ENCODE data around the gene HIVEP3.

Gene HIVEP3

GRCh38 chr1:41666981-41667631 lies 251.6 kb downstream of the HIVEP3 start:
- peak; percentile 55 to 59 for DNase-seq (ENCODE audit: low read depth in 2 of 2)

- no peak for DNase-seq (ENCODE audit: low read depth in 2 of 2)
Observed at GRCh38 chr1:41665962-41666917, 252.5 kb downstream of the HIVEP3 start.

- no peak for DNase-seq (ENCODE audit: low read depth in 2 of 2)
Observed at GRCh38 chr1:41664861-41665640, 253.7 kb downstream of the HIVEP3 start.

GRCh38 chr1:41663671-41664400 lies 254.9 kb downstream of the HIVEP3 start:
- no peak for DNase-seq (ENCODE audit: low read depth in 2 of 2)

- DNase-seq (ENCODE audit: low read depth in 2 of 2) = peak in 1 of 2 donors; percentile 33
Observed at GRCh38 chr1:41662765-41663437, 255.8 kb downstream of the HIVEP3 start.

- DNase-seq (ENCODE audit: low read depth in 2 of 2) = peak; percentile 70 to 71
Observed at GRCh38 chr1:41662061-41662764, 256.5 kb downstream of the HIVEP3 start.

GRCh38 chr1:41661428-41662060 lies 257.2 kb downstream of the HIVEP3 start:
- DNase-seq (ENCODE audit: low read depth in 2 of 2) = peak in 1 of 2 donors; percentile 35

- no peak for DNase-seq (ENCODE audit: low read depth in 2 of 2)
Observed at GRCh38 chr1:41660570-41661427, 257.9 kb downstream of the HIVEP3 start.

- DNase-seq (ENCODE audit: low read depth in 2 of 2) = no peak
Observed at GRCh38 chr1:41659903-41660302, 258.8 kb downstream of the HIVEP3 start.

GRCh38 chr1:41659159-41659495 lies 259.6 kb downstream of the HIVEP3 start:
- no peak for DNase-seq (ENCODE audit: low read depth in 2 of 2)

- DNase-seq (ENCODE audit: low read depth in 2 of 2) = no peak
Observed at GRCh38 chr1:41658431-41659158, 260.1 kb downstream of the HIVEP3 start.

- DNase-seq (ENCODE audit: low read depth in 2 of 2) = no peak
Observed at GRCh38 chr1:41657679-41658295, 260.9 kb downstream of the HIVEP3 start.

GRCh38 chr1:41656825-41657500 lies 261.8 kb downstream of the HIVEP3 start:
- DNase-seq (ENCODE audit: low read depth in 2 of 2) = no peak

GRCh38 chr1:41656068-41656467 lies 262.7 kb downstream of the HIVEP3 start:
- DNase-seq (ENCODE audit: low read depth in 2 of 2) = no peak

- no peak for DNase-seq (ENCODE audit: low read depth in 2 of 2)
Observed at GRCh38 chr1:41655632-41656031, 263.1 kb downstream of the HIVEP3 start.

GRCh38 chr1:41653574-41653973 lies 265.1 kb downstream of the HIVEP3 start:
- DNase-seq (ENCODE audit: low read depth in 2 of 2) = no peak
